HUES48 (cell line): ENCODE data around the gene KCND1.

ENCODE experiments used
- H3K27ac ChIP-seq: one replicate; pipeline ENCODE4 v1.7.0; 2013; ENCODE audit warnings: low read depth, low read length, inconsistent platforms
- H3K27me3 ChIP-seq: 2 replicates; pipeline ENCODE4 v1.6.1; 2013; ENCODE audit warnings: mild to moderate bottlenecking, low read length; ENCODE audit not compliant: control insufficient read depth, insufficient read depth
- H3K36me3 ChIP-seq: 2 replicates; pipeline ENCODE4 v1.6.1; 2013; ENCODE audit warnings: low read length; ENCODE audit not compliant: control insufficient read depth, insufficient read depth
- H3K4me1 ChIP-seq: 2 replicates; pipeline ENCODE4 v1.6.1; 2013; ENCODE audit warnings: mild to moderate bottlenecking, low read length; ENCODE audit not compliant: control insufficient read depth, insufficient read depth
- H3K4me3 ChIP-seq: 2 replicates; pipeline ENCODE4 v1.5.1; 2013; ENCODE audit warnings: mild to moderate bottlenecking, low read depth, low read length
- H3K9ac ChIP-seq: 2 replicates; pipeline ENCODE4 v1.6.1; 2013; ENCODE audit warnings: mild to moderate bottlenecking, low read depth, low read length, moderate library complexity
- H3K9me3 ChIP-seq: 2 replicates; pipeline ENCODE4 v1.6.1; 2013; ENCODE audit warnings: low read length; ENCODE audit not compliant: control insufficient read depth, insufficient read depth

KCND1 gene

GRCh38 chrX:48919947-48920717 lies 51.5 kb downstream of the KCND1 start:
- Histone ChIP-seq H3K9ac (no peak overlapping the region; the same call in 1 of the 2 replicates), H3K27ac (peak overlapping the region; percentile 98), H3K27me3 (no peaks in the 10 kb centered on the region), H3K36me3 (peaks cover 31% of the 10 kb centered on the region), H3K4me3 (peak overlapping the region; percentile 84), H3K9me3 (peaks cover 13% of the 10 kb centered on the region), H3K4me1 (peaks cover 13% of the 10 kb centered on the region)

DNA sequence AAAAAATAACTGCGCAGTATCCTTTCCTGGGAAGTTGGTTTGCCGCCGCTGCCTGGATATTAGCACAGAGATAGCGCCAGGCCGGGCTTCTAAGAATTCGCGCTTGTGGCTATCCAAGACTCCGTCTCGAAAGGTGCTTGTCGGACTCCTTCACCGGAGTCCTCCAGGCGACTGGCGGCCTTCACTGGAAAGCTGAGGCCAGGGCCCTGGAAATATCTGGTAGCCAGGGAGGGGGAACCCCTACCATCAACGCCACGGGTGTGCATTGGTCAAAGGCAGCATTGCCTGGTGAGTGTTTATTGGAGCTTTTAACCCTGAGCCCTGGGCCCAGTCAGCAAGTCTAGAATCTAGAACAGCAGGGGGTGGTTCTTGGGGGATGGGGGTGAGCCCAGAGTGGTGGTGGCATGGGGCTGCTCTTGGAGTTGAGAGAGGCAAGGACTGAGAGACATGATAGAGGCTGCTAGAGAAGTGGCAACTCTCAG lies 52.2 kb downstream of the KCND1 start:
- Histone ChIP-seq H3K27ac (peak overlapping the region; percentile 98), H3K4me3 (peak overlapping the region; percentile 84), H3K27me3 (no peaks in the 10 kb centered on the region), H3K36me3 (peaks cover 35% of the 10 kb centered on the region), H3K9ac (peak overlapping the region; percentile 69), H3K4me1 (peaks cover 13% of the 10 kb centered on the region), H3K9me3 (peaks cover 17% of the 10 kb centered on the region)

DNA sequence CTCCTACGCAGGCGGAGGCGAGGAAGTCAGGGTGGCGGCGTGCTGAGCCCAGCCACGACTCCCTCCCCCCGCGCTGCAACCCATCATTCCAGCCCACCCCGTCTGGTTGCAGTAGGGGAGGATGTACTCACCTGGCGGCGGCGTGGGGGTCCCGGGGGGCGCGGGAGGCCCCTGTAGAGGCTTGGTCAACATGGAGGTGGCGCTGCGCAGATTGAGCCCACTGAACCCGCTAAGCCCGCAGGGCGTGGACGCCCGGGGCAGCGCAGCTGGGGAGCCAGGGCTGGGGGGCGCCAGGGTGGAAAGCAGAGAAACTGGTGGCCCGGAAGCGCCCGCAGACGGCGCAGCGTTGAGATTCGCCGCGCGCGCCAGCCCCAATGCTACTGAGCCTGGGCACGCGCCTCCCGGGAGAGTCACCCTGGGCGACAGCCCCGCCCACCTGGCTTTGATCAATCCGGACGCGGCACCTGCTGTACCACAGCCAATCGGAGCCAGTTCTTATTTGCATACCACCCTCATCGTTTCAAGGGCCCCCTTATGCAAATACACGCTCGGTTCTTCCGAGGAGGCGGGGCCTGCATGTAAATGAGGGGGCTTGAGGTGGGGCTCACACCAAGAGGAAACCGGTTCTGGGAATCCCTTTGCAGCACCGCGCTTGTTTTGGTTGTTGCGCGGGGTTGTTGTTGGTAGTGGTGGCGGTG lies 52.9 kb downstream of the KCND1 start, which contains the start of gene PIM2:
PIM2 (minus strand) TSS at position 382 of the 698 bp plus-strand sequence; CDS start at position 192, 190 bp downstream.
- H3K36me3 ChIP-seq: peaks cover 35% of the 10 kb centered on the region
- no peaks in the 10 kb centered on the region for H3K27me3 ChIP-seq
- H3K4me1 ChIP-seq: peaks cover 16% of the 10 kb centered on the region
- H3K4me3 ChIP-seq: peak within 1 kb of the TSS; percentile 84
- peaks cover 14% of the 10 kb centered on the region for H3K9me3 ChIP-seq
- peak within 1 kb of the TSS; percentile 98 for H3K27ac ChIP-seq
- peak within 1 kb of the TSS; percentile 75 for H3K9ac ChIP-seq

- Histone ChIP-seq H3K36me3 (peaks cover 35% of the 10 kb centered on the region), H3K27me3 (no peaks in the 10 kb centered on the region), H3K9me3 (peaks cover 18% of the 10 kb centered on the region), H3K4me1 (peaks cover 21% of the 10 kb centered on the region), H3K4me3 (peak overlapping the region; percentile 84), H3K9ac (peak overlapping the region; percentile 75), H3K27ac (peak overlapping the region; percentile 84)
Observed at GRCh38 chrX:48918301-48918642, 53.4 kb downstream of the KCND1 start.

DNA sequence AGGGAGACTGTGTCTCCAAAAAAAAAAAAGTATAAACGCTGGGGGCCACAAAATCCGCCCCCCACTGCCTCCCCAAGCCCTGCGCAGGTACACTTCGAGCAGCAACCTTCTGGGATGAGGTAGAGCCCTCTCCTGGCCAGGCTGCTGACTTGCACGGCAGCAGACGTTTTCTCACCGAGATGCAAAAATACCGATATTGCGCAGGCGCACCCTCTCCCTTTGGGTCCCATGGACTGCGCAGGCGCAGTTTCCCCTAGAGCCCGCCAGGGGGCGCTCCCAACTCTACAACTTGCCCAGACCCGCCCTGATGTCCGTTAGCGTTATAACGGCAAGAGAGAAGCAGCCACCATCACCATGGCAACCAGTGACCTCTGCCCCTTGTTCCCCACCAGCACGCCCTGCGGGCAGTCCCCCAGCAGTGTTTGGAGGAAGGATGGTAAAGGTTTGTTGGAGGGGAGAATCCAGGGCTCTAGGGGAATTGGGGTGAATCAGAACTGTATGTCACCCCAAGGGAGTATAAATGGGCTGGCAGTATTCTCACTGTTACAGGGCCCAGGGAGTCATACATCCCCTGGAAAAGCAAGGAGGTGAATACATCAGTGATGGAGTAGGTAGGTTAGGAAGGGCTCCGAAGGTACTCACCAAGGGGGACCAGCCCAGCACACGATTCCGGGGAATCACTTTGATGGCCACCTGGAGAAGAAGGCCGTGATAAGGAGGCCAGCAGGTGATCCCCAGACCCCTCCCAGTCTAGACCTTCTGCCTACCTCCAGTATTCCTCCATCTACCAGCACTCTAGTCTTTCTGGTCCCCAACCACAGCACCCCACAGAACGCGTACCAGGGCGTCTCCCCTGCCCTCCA lies 54.3 kb downstream of the KCND1 start:
- peak overlapping the region; percentile 60 for H3K9ac ChIP-seq
- peaks cover 25% of the 10 kb centered on the region for H3K4me1 ChIP-seq
- H3K36me3 ChIP-seq: peaks cover 41% of the 10 kb centered on the region
- H3K27me3 ChIP-seq: no peaks in the 10 kb centered on the region
- H3K9me3 ChIP-seq: peaks cover 21% of the 10 kb centered on the region
- peak overlapping the region; percentile 84 for H3K4me3 ChIP-seq
- H3K27ac ChIP-seq: no peak overlapping the region

GRCh38 chrX:48914593-48915493 lies 56.8 kb downstream of the KCND1 start:
- H3K4me1 ChIP-seq: peaks cover 14% of the 10 kb centered on the region
- no peak overlapping the region for H3K9ac ChIP-seq
- peak overlapping the region; percentile 44 for H3K4me3 ChIP-seq
- peaks cover 27% of the 10 kb centered on the region for H3K9me3 ChIP-seq
- no peaks in the 10 kb centered on the region for H3K27me3 ChIP-seq
- peaks cover 42% of the 10 kb centered on the region for H3K36me3 ChIP-seq
- H3K27ac ChIP-seq: no peak overlapping the region

DNA sequence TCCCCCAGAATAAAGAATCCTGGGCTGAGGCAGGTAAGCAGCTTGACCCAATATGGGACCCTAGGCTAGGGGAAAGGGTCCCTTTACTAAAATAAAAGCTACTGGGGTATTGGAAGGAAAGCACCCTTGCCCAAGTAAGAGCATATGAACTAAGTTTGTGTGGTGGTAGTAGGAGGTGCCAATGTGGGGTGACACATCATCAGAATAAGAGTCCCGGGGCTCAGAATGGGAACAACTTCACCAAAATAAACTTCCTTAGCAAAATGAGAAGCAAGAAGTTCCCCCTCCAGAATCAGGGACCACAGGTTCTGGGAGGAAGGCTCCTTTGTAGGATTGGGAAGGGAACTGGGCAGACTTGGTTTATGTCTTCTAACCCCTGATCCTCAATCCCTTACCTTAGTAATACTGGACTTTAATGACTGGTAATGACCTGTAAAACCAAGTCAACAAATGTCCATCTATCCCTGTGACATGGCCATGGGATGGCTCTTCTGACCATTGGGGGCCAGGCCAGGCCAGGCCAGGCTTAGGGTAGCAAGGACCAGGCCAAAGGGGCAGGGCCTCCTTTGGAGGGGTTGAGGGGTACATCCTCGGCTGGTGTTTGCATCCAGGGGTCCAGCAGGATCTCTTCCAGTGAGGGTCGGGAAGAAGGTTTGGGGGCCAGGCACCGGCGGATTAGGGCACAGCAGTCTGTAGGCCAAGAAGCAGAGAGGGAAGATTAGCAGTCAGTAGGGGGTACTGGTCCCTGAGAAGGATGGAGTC lies 57.9 kb downstream of the KCND1 start:
- peaks cover 12% of the 10 kb centered on the region; the same call in 1 of the 2 replicates for H3K4me1 ChIP-seq
- no peak overlapping the region for H3K27ac ChIP-seq
- no peak overlapping the region for H3K9ac ChIP-seq
- H3K36me3 ChIP-seq: peaks cover 49% of the 10 kb centered on the region
- peaks cover 26% of the 10 kb centered on the region for H3K9me3 ChIP-seq
- H3K27me3 ChIP-seq: no peaks in the 10 kb centered on the region
- peak overlapping the region; percentile 87 for H3K4me3 ChIP-seq

DNA sequence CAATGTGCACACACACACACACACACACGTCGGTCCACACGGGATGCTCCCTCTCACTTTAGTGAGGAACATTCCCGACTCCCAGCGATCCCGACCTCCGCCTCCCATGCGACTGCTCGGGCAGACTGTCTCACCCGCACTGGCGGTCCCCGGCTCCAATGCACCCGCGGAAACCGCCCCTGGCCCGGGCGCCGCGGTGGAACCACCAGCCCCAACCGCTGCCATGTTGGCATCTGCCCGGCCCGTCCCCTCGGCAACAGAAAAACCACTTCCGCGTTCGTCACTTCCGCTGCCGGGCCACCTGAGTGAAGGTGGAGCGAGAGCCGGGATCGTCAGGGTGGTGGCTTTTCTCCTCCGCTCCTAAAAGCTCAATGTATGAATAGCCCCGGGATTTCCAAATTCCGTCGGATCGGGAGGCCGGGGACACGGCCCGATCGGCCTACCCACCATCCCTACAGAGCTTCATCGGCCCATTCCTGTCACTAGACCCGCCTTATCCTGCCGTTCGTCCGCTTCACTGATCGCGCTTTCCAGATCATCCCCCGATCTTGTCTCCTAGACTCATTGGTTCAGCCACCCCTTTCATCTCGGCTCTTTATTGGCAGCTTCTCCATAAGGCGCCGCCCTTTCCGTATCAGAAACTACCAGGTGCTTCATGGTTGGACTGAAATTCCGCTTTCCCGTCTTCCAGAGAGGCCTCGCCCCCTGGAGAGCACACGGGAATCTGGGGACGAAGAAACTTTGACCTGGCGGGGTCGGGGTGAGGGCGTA lies 60.0 kb downstream of the KCND1 start, which contains the start of gene SLC35A2:
SLC35A2 (minus strand) TSS at position 235 of the 771 bp plus-strand sequence; CDS start at position 225, 10 bp downstream.
- H3K9me3 ChIP-seq: peaks cover 26% of the 10 kb centered on the region
- H3K4me1 ChIP-seq: peaks cover 12% of the 10 kb centered on the region; the same call in 1 of the 2 replicates
- H3K27me3 ChIP-seq: no peaks in the 10 kb centered on the region
- H3K4me3 ChIP-seq: peak within 1 kb of the TSS; percentile 87
- peak within 1 kb of the TSS; percentile 94 for H3K27ac ChIP-seq
- peak within 1 kb of the TSS; percentile 83 for H3K9ac ChIP-seq
- peaks cover 49% of the 10 kb centered on the region for H3K36me3 ChIP-seq
